H1 (cell line): ENCODE measurements around the gene CROCC2.

Experiments
- BRCA1 ChIP-seq: IDR thresholded peaks from 2 replicates; pipeline ENCODE4 v1.6.1; 2012; ENCODE audit warnings: low read depth, low read length, improper control_type of control experiment
- CBX5 ChIP-seq: fragments of 300-800, 300-1000 bp; sonication (generic); IDR thresholded peaks from 2 replicates; pipeline ENCODE4 v1.7.1; 2016; ENCODE audit warnings: antibody characterized with exemption, low read length, low read depth
- CREB1 ChIP-seq: IDR thresholded peaks from 2 replicates; pipeline ENCODE4 v1.6.1; 2012; ENCODE audit warnings: inconsistent platforms
- CTCF ChIP-seq, 3 experiments: IDR thresholded peaks; 1 replicate in 2 of 3; 2 replicates in 1 of 3; pipeline versions ENCODE4 v1.5.1 to v1.6.1; 2011; ENCODE audit warnings: low read length in 3 of 3, mild to moderate bottlenecking in 3 of 3, inconsistent platforms in 2 of 3, low read depth in 1 of 3, moderate library complexity in 1 of 3; ENCODE audit not compliant: insufficient read depth in 1 of 3; ENCODE audit errors: control extremely low read depth in 1 of 3
- HDAC2 ChIP-seq, 2 experiments: fragments of 300-600 bp in 1 of 2; sonication (generic) in 1 of 2; IDR thresholded peaks; 2 replicates each; pipeline ENCODE4 v1.6.1; 2011 to 2012; ENCODE audit warnings: low read depth in 2 of 2, low read length in 2 of 2, mild to moderate bottlenecking in 2 of 2, moderate library complexity in 2 of 2, borderline replicate concordance in 1 of 2, inconsistent platforms in 1 of 2
- PHF8 ChIP-seq: fragments of 200-600 bp; sonication (generic); conservative IDR thresholded peaks from 2 replicates; pipeline ENCODE4 v1.7.1; 2012; ENCODE audit warnings: low read depth, mild to moderate bottlenecking, inconsistent platforms, low read length, moderate library complexity
- POLR2A ChIP-seq, 2 experiments: IDR thresholded peaks; 1 replicate in 1 of 2; 2 replicates in 1 of 2; pipeline ENCODE4 v1.6.1; 2011; ENCODE audit warnings: low read depth in 2 of 2, low read length in 2 of 2, mild to moderate bottlenecking in 2 of 2; ENCODE audit errors: control extremely low read depth in 1 of 2
- TAF1 ChIP-seq: IDR thresholded peaks from 2 replicates; pipeline ENCODE4 v1.6.1; 2011; ENCODE audit warnings: mild to moderate bottlenecking, low read depth, low read length
- USF2 ChIP-seq: IDR thresholded peaks from 2 replicates; pipeline ENCODE4 v1.6.1; 2011; ENCODE audit warnings: low read length, improper control_type of control experiment

GRCh38 chr2:241002275-241003046 lies 96.3 kb downstream of the CROCC2 start:
- TF ChIP-seq HDAC2 (IDR thresholded peaks at IDR 0.05; ENCODE audit: borderline replicate concordance in 1 of 2, low read depth in 2 of 2, low read length in 2 of 2) (no peak), CTCF (IDR thresholded peaks at IDR 0.05; ENCODE audit: control extremely low read depth in 1 of 3, insufficient read depth in 1 of 3, low read depth in 1 of 3, low read length in 3 of 3) (no peak), BRCA1 (no peak), CREB1 (no peak), POLR2A (IDR thresholded peaks at IDR 0.05; ENCODE audit: control extremely low read depth in 1 of 2, low read depth in 2 of 2, low read length in 2 of 2) (no peak), USF2 (no peak), CBX5 (no peak), PHF8 (no peak), TAF1 (no peak)
